GM19455 (cell line): ENCODE measurements around the gene SKIL.
A peak's percentile ranks its signal among the peaks of the same experiment; 100 is the strongest.

ENCODE experiments used
- ATAC-seq: cut with Tn5 transposase; IDR thresholded peaks from one replicate; pipeline ENCODE4 v1.9.1; 2021; ENCODE audit not compliant: unreplicated experiment

The SKIL gene

DNA sequence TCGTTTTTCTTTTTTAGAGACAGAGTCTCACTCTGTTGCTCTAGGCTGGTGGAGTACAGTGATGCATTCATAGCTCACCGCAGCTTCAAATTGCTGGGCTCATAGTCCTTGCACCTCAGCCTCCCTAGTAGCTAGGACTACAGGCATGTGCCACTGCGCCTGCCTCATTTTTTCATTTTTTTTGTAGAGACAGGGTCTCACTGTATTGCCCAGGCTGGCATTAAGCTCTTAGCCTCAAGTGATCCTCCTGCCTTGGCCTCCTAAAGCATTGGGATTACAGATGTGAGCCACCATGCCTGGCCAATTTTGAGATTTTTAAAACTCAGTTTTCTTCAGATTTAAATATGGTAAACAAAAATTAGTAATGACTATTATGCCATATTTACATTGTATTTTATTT, 29.0 kb downstream of the SKIL start:
- no peak for ATAC-seq

DNA sequence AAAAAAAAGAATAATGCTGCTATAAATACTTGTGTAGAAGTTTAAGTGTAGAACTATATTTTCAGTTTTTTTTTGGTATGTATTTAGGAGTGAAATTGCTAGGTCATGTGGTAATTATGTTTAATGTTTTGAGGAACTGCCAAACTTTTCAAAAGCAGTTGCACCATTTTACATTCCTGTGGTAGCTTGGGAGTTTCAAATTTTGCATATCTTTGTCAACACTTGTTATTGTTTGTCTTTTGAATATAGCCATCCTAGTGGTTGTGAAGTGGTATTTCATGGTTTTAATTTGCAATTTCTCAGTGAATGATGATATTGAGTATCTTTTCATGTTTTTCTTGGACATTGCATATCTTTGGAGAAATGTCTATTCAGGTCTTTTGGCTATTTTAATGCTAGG, 30.4 kb downstream of the SKIL start:
- no peak for ATAC-seq

DNA sequence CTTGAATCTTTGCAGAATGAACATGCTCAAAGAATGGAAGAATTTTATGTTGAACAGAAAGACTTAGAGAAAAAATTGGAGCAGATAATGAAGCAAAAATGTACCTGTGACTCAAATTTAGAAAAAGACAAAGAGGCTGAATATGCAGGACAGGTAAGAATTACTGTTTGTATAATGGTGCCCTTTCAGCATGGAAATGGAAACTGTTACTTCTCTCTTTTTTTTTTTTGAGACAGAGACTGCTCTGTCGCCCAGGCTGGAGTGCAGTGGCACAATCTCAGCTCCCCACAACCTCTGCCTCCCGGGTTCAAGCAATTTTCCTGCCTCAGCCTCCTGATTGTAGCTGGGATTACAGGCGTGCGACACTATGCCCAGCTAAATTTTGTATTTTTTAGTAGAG, 33.6 kb downstream of the SKIL start:
- no peak for ATAC-seq

DNA sequence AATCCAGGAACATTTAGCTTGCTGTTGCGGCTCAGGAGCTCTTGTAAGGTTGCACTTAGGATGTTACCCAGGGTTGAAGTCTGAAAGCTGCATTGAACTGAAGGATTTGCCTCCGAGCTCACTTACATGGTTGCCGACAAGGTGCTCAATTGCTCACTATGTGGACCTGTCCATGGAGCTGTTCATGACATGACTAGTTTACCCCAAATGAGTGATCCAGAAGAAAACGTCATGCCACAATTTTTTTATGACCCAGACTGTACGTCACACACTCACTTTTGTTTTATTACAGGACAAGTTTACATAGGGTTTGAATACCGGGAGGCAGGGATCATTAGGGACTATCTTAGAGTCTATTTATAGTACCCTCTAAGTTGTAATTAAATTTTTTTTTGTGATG, 40.2 kb downstream of the SKIL start:
- no peak for ATAC-seq

DNA sequence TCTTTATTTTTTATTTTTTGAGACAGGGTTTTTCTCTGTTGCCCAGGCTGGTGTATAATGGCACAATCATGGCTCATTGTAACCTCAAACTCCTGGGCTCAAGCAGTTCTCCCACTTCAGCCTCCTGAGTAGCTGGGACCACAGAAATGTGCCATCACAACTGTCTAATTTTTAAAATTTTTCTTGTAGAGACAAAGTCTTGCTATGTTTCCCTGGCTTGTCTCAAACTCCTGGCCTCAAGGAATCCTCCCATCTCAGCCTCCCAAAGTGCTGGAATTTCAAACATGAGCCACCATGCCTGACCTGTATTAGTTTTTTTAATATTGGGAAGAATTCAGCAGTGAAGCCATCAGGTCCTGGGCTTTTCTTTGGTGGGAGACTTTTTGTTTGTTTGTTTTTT, 47.6 kb downstream of the SKIL start:
- no peak for ATAC-seq

DNA sequence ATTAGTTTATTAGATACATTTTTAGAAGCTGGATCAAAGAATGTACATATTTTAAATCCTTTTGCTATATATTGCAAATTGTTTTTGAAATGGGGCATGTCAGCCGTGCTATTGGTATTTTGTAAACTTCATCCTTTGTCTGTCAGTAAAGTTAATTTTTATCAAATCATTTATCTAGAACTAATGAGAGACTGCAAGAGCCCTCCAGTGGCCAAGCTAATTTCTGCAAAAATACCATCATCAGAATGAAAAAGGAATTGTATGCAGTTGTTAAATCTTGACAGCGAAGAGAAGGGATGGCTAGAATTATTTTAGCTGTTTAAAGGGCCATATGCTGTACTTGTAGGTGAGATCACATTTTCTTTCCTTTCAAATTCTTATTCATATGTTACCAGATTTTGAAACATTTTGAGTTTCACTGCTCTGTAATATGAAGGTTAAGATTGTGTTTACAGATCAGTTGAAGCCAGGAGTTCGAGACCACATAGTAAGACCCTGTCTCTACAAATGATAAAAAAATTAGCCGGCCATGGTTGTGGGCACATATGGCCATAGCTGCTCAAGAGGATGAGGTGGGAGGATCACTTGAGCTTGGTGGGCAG, 53.0 kb downstream of the SKIL start:
- ATAC-seq, result no peak

DNA sequence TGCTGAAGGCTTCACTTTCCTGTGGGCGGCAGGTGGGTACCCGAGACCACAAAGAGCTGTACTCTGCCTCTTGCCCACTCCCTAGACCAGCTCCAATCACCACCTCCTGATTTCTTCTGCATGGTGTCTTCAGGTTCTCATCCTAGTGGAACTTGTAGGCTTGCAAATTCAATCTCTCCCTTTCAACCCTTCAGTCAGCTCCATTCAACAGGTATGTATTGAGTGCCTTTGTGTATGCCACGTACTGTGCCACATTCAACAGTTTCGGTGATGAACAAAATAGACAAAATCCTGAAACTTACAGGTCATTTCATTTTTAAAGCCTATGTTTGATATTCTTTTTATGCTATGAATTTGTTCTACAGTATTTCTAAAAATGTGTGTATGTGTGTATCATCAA, 55.8 kb downstream of the SKIL start:
- ATAC-seq, result no peak

DNA sequence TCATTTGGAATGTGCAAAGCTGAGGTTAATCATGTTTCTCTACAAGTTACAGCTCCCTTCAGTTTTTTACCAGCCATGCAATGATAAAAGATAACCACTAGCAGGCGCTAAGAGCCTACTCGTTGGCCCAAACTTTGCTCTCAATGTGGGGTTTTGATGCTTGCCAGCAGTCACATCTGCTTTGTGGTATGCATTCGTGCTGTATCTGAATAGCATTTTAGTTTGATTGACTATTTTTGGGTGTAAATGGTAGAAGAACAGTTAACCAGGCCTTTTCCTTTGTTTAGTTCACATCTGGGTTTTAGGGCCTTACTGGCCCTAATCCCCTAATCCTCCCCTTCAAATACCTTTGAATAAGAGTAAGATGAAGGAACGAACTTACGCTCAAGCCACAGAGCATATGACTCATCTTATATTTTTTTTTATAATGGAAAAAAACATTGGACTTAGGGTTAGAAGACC, 56.7 kb downstream of the SKIL start:
- peak; percentile 51 for ATAC-seq

DNA sequence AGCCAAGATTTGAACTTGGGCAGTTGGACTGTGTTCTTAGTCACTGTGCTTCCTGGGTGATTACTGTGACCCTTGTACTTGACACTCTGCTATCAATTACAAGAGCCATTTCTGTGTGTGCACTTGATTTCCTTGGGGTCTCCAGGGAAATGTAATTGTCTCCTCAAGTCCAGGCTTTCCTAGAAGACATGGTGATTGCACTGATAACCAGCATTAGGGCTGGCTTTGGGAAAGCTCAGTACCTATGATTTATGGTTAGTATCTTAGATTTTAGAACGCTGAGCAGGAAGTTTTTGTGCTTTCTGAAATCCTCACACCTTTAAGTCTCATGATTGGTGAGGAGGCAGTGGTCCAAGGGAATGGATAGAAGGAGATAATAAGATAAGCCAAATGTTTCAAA, 59.6 kb downstream of the SKIL start:
- ATAC-seq, result no peak

DNA sequence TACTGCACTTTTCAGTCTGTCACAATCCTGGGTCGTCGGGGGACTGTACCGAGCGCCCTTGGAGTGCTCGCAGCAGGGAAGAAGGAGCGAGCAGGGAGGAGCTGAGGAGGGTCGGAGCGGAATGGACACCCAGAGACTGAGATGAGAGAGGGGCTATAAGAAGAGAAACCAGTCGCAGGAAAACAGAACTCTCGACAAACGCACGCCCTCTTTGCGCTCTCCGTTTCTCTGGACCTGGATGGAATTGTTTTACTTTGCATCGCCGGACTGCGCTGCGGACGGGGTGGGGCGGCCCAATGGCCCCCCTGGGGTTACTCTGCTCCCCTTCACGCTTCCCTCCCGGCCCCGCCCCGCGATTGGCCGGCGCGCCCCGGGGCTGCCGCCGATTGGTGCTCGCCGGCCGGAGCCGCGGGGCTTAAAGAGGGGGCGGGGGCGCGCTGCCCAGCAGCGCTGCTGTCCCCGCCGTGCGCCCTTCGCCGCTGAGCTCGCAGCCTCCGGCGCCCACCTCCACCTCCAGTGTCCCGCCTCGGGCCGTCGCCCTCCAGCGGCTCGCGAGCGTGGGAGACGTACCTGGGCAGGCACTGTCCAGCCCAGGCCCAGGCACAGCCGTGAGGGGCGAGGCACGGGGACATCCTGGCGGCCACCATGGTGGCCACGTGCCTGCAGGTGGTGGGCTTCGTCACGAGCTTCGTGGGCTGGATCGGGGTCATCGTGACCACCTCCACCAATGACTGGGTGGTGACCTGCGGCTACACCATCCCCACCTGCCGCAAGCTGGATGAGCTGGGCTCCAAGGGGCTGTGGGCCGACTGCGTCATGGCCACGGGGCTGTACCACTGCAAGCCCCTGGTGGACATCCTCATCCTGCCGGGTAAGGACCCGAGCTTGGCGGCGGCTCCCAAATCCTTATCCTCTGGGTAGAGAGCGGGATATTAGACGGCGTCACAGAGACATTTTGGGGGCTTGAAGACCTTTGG, 61.2 kb downstream of the SKIL start, which contains the start of gene CLDN11:
TSS of gene CLDN11 (plus strand) at position 447 of the 977 bp plus-strand sequence. CDS start at position 646, 199 bp downstream.
- no peak for ATAC-seq

DNA sequence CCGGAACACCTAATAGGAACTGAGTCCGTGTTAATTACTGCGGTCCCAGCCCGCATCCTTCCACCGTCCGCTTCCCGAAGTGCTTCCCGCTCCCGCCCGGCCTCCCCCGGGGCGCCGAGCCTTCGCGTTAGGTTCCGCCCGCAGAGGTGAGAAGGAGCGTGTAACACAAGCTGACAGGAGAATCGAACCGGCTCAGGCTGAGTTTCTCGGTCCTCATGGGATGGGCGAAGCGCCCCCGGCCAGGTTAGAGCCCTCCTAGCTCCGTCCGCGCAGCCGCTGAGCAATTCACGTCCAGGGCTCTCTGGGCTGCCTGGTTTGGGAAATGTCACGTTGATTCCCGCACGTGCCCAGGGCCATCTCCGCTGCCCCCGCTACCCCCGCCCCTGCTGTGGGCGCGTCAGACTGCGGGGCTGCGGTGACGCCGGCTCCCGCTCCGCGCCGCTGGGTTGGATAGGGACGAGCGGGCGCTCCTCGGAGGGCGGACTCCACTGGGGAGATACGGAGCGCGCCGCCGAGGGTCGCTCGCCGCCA, 62.1 kb downstream of the SKIL start:
- no peak for ATAC-seq

DNA sequence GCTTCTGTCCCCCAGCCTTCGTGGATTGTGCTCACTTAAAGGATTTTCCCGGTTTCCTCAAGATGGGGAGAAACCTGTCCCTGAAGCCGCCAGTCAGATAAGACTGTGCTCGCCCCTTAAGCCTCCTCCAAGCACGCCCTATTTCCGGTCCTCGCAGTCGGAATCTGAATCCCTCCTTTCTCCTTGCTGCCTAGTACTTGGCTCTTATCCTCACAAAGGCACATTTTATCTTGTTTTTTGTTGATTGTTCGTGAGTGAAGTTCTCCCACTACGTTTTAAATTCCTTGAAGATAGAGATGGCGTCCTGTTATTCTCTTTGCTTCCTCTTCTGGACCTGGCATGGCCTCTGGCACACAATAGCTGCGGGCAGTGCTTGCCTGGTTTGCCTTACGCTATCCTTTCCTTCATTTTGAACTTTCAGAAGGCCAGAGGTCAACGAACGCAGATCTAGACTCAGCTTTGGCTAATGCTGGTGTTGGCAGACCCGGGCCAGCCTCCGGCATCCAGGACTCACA, 62.8 kb downstream of the SKIL start:
- no peak for ATAC-seq

DNA sequence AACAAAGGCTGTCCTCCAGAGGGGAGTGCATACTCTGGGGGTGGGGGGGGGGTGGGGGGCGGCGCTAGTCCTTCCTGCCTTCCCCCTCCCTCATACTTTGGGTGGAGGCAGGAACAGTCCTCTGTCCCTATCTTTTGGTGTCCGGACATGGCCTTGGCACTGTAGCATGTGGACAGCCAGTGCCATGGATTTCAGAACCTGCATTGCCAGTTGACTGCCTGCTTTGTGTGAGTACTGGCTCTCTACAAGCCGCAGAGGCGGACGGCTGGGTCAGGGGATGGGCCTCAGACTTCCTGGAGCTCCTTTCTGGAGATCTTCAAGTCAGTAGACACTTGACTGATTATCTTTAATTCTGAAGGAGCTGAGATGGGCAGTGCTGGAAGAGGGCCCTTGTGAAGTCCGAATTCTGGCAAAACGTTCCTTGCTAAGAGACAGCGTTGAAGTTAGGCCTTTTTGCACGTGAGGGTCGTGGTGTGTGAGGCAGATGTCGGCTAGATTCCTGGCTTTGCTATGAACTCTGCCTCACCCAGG, 63.7 kb downstream of the SKIL start:
- no peak for ATAC-seq

DNA sequence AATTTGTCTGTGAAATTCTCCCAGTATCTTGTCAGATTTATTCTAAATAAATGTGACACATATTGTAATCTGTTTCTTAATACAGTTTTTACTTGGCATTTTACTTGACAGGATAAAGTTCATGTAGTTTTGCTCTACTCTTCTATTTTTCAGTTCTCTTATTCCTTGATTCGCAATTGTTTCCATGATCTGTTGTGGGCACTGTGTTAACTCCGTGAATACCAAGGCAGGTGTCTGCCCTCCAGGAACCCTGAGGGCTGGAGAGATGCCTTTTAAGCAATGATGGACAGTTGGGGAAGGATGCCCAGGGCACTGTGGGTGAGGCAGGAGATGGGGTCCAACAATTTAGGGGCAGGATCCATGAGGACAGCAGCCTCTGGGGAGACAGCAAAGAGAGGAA, 64.2 kb downstream of the SKIL start:
- ATAC-seq, result no peak

DNA sequence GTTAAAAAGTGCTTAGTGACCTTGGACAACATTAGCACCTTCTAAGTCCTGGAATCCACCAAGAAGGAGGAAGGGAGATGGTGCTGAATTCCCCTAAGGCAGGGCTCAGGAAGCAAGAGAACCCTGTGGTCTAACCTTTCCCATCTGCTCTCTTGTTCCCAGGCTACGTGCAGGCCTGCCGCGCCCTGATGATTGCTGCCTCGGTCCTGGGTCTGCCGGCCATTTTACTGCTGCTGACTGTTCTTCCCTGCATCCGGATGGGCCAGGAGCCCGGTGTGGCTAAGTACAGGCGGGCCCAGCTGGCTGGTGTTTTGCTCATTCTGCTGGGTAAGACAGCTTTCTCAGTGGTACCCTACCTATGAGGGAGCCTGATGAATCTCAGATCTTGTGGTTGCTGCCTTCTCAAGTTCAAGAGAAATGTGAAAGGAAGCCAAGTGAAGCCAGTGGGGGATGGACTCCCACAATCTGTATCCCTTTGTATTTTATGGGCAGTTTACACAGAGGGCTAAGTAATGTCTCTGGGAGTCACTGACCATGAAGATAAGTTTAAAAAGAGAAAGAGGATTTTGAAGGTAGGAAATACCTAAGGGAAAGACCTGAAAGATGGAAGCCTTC, 65.6 kb downstream of the SKIL start:
- no peak for ATAC-seq

DNA sequence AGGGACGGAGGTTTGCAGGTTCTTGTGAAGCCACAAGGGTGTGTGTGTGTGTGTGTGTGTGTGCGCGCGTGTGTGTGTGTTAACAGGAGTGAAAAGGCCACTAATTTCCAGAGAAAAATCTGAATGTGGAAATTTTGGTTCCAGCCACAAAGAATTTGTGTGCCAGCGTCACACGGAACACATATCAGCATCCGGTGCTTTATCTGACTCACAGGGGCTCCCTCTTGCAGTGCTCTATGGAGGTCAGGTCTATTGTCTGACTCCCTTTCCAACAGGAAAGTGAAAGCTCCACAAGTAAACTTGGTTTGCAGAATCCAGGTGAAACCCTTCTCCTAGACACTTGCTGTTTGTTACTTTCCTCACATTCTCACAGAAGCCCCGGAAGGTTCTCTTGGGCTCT, 67.4 kb downstream of the SKIL start:
- no peak for ATAC-seq

DNA sequence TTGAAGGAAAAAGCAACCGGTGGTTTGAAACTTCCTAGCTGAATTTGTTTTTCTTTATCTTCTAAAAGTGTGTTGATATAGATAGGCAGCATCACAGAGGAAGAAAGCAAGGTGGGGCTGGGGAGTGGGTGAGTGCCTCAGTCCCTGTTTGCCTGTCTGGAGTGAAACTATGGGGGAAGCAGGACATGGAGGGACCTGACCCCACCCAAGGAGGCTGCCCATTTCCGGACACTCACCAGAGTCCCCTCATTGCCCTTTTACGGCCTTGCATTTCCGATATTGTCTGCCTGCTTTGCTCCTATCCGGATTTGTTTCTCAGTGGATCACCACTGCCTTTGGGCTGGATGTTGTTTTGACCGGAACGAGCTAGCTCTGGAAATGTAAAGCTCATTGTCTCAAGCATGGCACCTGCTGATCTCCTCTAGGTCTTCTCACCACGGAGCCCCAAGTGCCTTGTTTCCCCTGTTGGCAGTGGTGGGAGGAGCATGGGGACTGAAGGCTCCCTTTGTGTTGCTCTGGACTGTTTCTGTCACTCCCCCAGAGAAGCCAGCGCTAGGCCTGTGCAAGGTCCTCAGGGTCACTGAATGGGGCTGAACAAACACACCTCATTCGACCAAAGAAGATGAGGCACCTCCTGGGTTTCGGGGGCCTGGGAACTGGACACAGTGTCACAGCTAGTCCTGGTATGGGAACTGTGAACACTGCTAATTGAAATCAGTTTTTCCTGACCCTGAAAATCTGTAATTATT, 68.2 kb downstream of the SKIL start:
- ATAC-seq, result no peak

DNA sequence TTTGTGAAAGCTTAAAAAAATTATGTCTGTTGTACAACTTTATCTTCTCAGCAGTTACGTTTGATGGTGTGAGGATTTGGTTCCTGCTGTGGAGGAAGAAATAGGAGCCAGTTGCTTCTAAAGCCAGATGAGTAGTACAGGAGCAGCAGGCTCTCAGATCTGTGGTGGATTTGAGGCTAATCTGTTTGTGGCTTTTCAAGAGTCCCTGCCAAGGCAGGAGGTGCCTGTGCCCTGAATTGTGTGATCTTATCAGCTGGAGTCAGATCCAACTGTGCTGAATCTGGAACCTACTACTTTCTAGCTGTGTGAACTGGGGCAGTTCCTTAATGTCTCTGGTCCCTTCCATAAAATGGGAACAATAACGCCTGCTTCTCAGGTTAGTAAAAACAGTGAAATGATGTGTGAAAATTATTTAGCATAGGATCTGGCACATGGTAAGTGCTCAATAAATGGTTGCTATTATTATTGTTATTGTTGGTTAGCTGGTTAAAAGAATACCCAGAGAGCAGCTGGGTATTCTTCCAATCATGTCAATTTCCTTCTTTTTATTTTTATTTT, 68.8 kb downstream of the SKIL start:
- ATAC-seq, result no peak

DNA sequence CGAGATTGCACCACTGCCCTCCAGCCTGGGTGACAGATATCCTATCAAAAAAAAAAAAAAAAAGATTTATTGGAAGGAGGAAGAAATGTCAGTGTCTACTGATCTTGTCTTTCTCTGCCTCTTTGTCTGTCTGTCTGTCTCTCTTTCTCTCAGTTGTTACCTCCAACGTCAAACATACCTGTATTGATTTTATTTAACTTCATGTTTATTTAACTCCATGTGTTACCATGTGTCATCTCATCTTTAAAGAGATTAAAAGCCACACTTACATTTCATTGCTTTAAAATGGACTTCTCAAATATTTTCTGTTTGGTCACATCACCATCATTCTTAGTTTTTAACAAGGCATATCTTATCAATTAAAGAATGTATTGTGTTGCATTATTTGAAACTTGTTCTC, 70.6 kb downstream of the SKIL start:
- ATAC-seq, result no peak

DNA sequence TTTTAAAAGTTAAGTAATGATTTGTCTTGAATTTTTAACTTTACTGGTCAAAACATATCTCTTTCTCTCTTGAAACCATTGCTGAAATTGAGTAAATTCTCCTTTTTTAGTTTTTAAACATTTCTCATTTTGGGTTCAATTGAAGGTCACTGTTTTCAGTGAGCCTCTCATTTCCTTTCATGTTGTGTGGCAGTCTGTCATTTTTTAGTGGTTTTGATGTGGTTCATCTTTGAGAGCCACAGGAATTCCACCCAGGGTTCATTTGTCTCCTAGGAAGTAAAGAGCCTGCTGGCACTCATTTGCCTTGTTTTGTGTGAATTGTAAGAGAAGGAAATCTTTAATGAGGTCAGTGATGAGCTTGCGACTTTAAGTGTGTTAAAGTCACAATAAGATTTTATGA, 71.5 kb downstream of the SKIL start:
- no peak for ATAC-seq
